ENCODE results near the gene GNAT1.

- TF ChIP-seq POLR2A (IDR thresholded peaks at IDR 0.05) (no peak), POLR2AphosphoS5 (IDR thresholded peaks at IDR 0.05) (no peak)
These were observed 29.2 kb upstream of the GNAT1 start for GRCh38 chr3:50162034-50162883.

All from breast epithelium (tissue), 3 donors.